Measurements from ENCODE around the gene HEPACAM2.

DNA sequence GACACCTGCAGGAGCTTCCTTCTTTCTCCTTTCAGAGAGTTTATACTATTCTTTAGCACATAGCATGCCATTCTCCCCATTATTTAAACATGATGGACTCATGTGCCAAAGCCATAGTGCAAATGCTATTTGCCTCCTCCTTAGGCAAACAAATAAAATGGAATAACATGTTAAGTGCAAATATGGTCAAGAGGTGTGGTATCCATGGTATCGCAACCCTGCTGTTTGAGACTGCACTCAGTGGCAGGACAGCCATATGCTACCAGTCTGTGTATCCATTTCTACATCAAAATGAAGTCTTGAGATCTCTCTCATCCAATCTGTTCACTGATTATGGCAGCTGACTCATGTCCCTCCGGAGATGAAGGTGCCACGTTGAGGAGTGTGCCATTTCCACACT, 22.8 kb downstream of the HEPACAM2 start:
- TF ChIP-seq POLR2A (IDR thresholded peaks at IDR 0.05; ENCODE audit: low read depth, low read length): no peak
- TF ChIP-seq, protein P1, sequence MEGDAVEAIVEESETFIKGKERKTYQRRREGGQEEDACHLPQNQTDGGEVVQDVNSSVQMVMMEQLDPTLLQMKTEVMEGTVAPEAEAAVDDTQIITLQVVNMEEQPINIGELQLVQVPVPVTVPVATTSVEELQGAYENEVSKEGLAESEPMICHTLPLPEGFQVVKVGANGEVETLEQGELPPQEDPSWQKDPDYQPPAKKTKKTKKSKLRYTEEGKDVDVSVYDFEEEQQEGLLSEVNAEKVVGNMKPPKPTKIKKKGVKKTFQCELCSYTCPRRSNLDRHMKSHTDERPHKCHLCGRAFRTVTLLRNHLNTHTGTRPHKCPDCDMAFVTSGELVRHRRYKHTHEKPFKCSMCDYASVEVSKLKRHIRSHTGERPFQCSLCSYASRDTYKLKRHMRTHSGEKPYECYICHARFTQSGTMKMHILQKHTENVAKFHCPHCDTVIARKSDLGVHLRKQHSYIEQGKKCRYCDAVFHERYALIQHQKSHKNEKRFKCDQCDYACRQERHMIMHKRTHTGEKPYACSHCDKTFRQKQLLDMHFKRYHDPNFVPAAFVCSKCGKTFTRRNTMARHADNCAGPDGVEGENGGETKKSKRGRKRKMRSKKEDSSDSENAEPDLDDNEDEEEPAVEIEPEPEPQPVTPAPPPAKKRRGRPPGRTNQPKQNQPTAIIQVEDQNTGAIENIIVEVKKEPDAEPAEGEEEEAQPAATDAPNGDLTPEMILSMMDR (IDR thresholded peaks at IDR 0.05; ENCODE audit: extremely low read depth in 1 of 2, insufficient read depth in 1 of 2, low read depth in 1 of 2, low read length in 2 of 2): no peak
- no peak for TF ChIP-seq EZH2 (IDR thresholded peaks at IDR 0.05; ENCODE audit: borderline replicate concordance, low read depth, low read length, severe bottlenecking)

Measured in endothelial cell of umbilical vein (primary cell).